ENCODE measurements around the gene FCRL3.

GRCh38 chr1:157671895-157672294 lies 28.7 kb downstream of the FCRL3 start:
- TF ChIP-seq, protein P1, sequence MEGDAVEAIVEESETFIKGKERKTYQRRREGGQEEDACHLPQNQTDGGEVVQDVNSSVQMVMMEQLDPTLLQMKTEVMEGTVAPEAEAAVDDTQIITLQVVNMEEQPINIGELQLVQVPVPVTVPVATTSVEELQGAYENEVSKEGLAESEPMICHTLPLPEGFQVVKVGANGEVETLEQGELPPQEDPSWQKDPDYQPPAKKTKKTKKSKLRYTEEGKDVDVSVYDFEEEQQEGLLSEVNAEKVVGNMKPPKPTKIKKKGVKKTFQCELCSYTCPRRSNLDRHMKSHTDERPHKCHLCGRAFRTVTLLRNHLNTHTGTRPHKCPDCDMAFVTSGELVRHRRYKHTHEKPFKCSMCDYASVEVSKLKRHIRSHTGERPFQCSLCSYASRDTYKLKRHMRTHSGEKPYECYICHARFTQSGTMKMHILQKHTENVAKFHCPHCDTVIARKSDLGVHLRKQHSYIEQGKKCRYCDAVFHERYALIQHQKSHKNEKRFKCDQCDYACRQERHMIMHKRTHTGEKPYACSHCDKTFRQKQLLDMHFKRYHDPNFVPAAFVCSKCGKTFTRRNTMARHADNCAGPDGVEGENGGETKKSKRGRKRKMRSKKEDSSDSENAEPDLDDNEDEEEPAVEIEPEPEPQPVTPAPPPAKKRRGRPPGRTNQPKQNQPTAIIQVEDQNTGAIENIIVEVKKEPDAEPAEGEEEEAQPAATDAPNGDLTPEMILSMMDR (IDR thresholded peaks at IDR 0.05; ENCODE audit: low read depth, low read length) = no peak
- TF ChIP-seq EZH2phosphoT487 (IDR thresholded peaks at IDR 0.05; ENCODE audit: low read depth) = no peak

All from OCI-LY3 (cell line).